Upper lobe of left lung (tissue), 6 donors: ENCODE data around the gene PKP1. TPM values are rescaled to one million over a fixed set of nuclear protein-coding genes. Genes with fewer than 3 reads are reported as not detected.

ENCODE experiments used
- ATAC-seq, 2 donors: fragments of 200-7000 bp; cut with Tn5 transposase; one replicate each; pipeline ENCODE4 v1.9.1; 2022; ENCODE audit warnings: mild to moderate bottlenecking in 2 of 2, moderate library complexity in 2 of 2; ENCODE audit not compliant: low FRiP score in 2 of 2
- DNase-seq, 2 donors: peaks; one replicate each; pipeline ENCODE4 v3.0.0-alpha.2; 2019 to 2020
- H3K27ac ChIP-seq, 4 donors: fragments of 200-600 bp; sonication (generic); one replicate each; pipeline ENCODE4 v1.5.1; 2016 to 2019
- H3K27me3 ChIP-seq, 4 donors: fragments of 200-600 bp; sonication (generic); one replicate each; pipeline ENCODE4 v1.5.1; 2017 to 2019
- H3K36me3 ChIP-seq, 4 donors: fragments of 200-600 bp; sonication (generic); one replicate each; pipeline ENCODE4 v1.5.1; 2016 to 2019
- H3K4me1 ChIP-seq, 4 donors: fragments of 200-600 bp; sonication (generic); one replicate each; pipeline ENCODE4 v1.5.1; 2018 to 2019
- H3K4me3 ChIP-seq, 4 donors: fragments of 200-600 bp; sonication (generic); one replicate each; pipeline ENCODE4 v1.5.1; 2017 to 2019; ENCODE audit warnings: mild to moderate bottlenecking in 2 of 4, moderate library complexity in 1 of 4
- H3K9me3 ChIP-seq, 4 donors: fragments of 200-600 bp; sonication (generic); one replicate each; pipeline ENCODE4 v1.5.1; 2018 to 2019
- EP300 ChIP-seq, 4 donors: sonication (generic); formaldehyde crosslinking; IDR thresholded peaks; one replicate each; pipeline ENCODE4 v1.5.1; 2017; ENCODE audit warnings: antibody characterized with exemption in 4 of 4, control low read depth in 2 of 4
- POLR2A ChIP-seq, 4 donors: fragments of 450-650 bp; IDR thresholded peaks; one replicate each; pipeline ENCODE4 v1.5.1; 2016 to 2017; ENCODE audit warnings: antibody characterized with exemption in 4 of 4, mild to moderate bottlenecking in 2 of 4
- POLR2AphosphoS5 ChIP-seq, 2 donors: sonication (generic); formaldehyde crosslinking; IDR thresholded peaks; one replicate each; pipeline ENCODE4 v1.5.1; 2017; ENCODE audit warnings: antibody characterized with exemption in 2 of 2
- WGBS, 2 donors: methylation state at CpG; one replicate each; pipeline ENCODE4 v1.1.5; 2017 to 2018; 5-methylcytosine and 5-hydroxymethylcytosine counted together
- total RNA-seq, 6 donors: library from RNA; depleted of rRNA in 4 of 6; stranded (reverse); fragments of >200 nt in 4 of 6; gene quantifications; one replicate each; pipeline versions ENCODE4 v1.1.0 to v1.2.1, GENCODE V29; 2016 to 2021
- TF ChIP-seq, protein P1 (sequence below), 6 experiments: fragments of 450-650 bp in 4 of 6; fragments of 200-600 bp in 2 of 6; sonication (generic) in 2 of 6; IDR thresholded peaks; one replicate each; pipeline ENCODE4 v1.5.1; 2016 to 2019; ENCODE audit warnings: antibody characterized with exemption in 6 of 6
- donor health status: DM: no; HTN: no; CAD: no; lungs with moderate emphysema.
- donor health status: DM: no; HTN: yes; CAD: no; lungs with severe emphysema.

Gene PKP1
- total RNA-seq, 6 donors from 2014 or later: 0.86 to 4.9 (median 2.5) TPM

- peak in 1 of 2 donors; percentile 81 for DNase-seq
- no peak for ATAC-seq
- TF ChIP-seq POLR2A (IDR thresholded peaks at IDR 0.05): no peak
- TF ChIP-seq EP300 (IDR thresholded peaks at IDR 0.05): no peak
- no peak for TF ChIP-seq POLR2AphosphoS5 (IDR thresholded peaks at IDR 0.05)
- TF ChIP-seq, protein P1, sequence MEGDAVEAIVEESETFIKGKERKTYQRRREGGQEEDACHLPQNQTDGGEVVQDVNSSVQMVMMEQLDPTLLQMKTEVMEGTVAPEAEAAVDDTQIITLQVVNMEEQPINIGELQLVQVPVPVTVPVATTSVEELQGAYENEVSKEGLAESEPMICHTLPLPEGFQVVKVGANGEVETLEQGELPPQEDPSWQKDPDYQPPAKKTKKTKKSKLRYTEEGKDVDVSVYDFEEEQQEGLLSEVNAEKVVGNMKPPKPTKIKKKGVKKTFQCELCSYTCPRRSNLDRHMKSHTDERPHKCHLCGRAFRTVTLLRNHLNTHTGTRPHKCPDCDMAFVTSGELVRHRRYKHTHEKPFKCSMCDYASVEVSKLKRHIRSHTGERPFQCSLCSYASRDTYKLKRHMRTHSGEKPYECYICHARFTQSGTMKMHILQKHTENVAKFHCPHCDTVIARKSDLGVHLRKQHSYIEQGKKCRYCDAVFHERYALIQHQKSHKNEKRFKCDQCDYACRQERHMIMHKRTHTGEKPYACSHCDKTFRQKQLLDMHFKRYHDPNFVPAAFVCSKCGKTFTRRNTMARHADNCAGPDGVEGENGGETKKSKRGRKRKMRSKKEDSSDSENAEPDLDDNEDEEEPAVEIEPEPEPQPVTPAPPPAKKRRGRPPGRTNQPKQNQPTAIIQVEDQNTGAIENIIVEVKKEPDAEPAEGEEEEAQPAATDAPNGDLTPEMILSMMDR (IDR thresholded peaks at IDR 0.05): no peak
- Histone ChIP-seq H3K9me3 (no peaks in the 10 kb centered on the region), H3K36me3 (no peaks in the 10 kb centered on the region), H3K27ac (no peak overlapping the region), H3K4me3 (peak overlapping the region in 3 of 4 donors; percentile 22 to 42 (median 32)), H3K4me1 (peaks cover 11 to 18% (median 15%) of the 10 kb centered on the region in 4 donors), H3K27me3 (peaks cover 0 to 18% (median 2%) of the 10 kb centered on the region in 4 donors)
- 42 to 53% methylated on average over 33 to 51 of the region's 53 CpGs for WGBS, 2 donors
These were observed 689 bp downstream of the PKP1 start for GRCh38 chr1:201283836-201284553.

DNA sequence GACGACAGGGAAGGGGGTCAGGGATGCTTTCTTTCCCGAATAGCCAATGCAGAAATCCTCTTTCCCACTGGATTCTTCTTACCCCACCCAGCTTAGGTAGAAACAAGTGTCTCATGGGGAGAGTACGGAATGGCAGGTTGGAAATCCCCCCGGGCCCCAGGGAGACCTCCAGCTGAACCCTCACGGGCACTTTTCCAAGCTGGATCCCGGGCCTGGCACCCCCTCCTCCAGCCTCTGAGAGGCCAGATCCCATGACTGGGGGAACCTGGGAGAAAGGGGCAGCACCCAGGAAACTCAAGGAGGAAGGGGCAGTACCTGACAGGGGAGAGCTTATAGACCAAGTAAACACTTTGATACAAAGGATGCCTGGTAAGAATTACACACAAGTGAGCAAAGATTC, 1.3 kb downstream of the PKP1 start:
- Histone ChIP-seq H3K4me3 (peak overlapping the region in 3 of 4 donors; percentile 22 to 42 (median 32)), H3K9me3 (no peaks in the 10 kb centered on the region), H3K4me1 (peaks cover 11 to 18% (median 14%) of the 10 kb centered on the region in 4 donors), H3K27me3 (peaks cover 0 to 18% (median 2%) of the 10 kb centered on the region in 4 donors), H3K36me3 (no peaks in the 10 kb centered on the region), H3K27ac (no peak overlapping the region)
- 63 to 76% methylated on average over 6 of the region's 6 CpGs for WGBS, 2 donors
- ATAC-seq: no peak
- no peak for TF ChIP-seq POLR2A (IDR thresholded peaks at IDR 0.05)
- no peak for TF ChIP-seq EP300 (IDR thresholded peaks at IDR 0.05)
- TF ChIP-seq, protein P1 (IDR thresholded peaks at IDR 0.05): no peak
- no peak for TF ChIP-seq POLR2AphosphoS5 (IDR thresholded peaks at IDR 0.05)
- DNase-seq: no peak

GRCh38 chr1:201285846-201286245, 2.5 kb downstream of the PKP1 start:
- Histone ChIP-seq H3K27me3 (peaks cover 0 to 18% (median 2%) of the 10 kb centered on the region in 4 donors), H3K4me1 (peaks cover 11 to 18% (median 14%) of the 10 kb centered on the region in 4 donors), H3K36me3 (no peaks in the 10 kb centered on the region), H3K27ac (no peak overlapping the region), H3K9me3 (no peaks in the 10 kb centered on the region), H3K4me3 (no peak overlapping the region)
- TF ChIP-seq, protein P1 (IDR thresholded peaks at IDR 0.05): no peak
- no peak for TF ChIP-seq EP300 (IDR thresholded peaks at IDR 0.05)
- TF ChIP-seq POLR2AphosphoS5 (IDR thresholded peaks at IDR 0.05): no peak
- TF ChIP-seq POLR2A (IDR thresholded peaks at IDR 0.05): no peak
- WGBS, 2 donors: 77 to 89% methylated on average over 7 of the region's 7 CpGs
- DNase-seq (no peak), ATAC-seq (no peak)

GRCh38 chr1:201286445-201286844, 3.1 kb downstream of the PKP1 start:
- no peak for TF ChIP-seq POLR2A (IDR thresholded peaks at IDR 0.05)
- TF ChIP-seq, protein P1 (IDR thresholded peaks at IDR 0.05): no peak
- no peak for TF ChIP-seq EP300 (IDR thresholded peaks at IDR 0.05)
- TF ChIP-seq POLR2AphosphoS5 (IDR thresholded peaks at IDR 0.05): no peak
- DNase-seq (no peak), ATAC-seq (no peak)
- Histone ChIP-seq H3K27ac (no peak overlapping the region), H3K4me3 (no peak overlapping the region), H3K4me1 (peaks cover 11 to 18% (median 14%) of the 10 kb centered on the region in 4 donors), H3K36me3 (no peaks in the 10 kb centered on the region), H3K9me3 (no peaks in the 10 kb centered on the region), H3K27me3 (peaks cover 0 to 18% (median 2%) of the 10 kb centered on the region in 4 donors)
- 82 to 100% methylated on average over 1 of the region's 1 CpG for WGBS, 2 donors
